ENCODE data around the gene SIGLEC10. TPM values are rescaled to one million over a fixed set of nuclear protein-coding genes. Genes with fewer than 3 reads are reported as not detected.
A peak's percentile ranks its signal among the peaks of the same experiment; 100 is the strongest.
"Not testable (repeated sequence)": the region's sequence is repeated elsewhere in the genome, so short reads cannot be mapped to it uniquely, and the experiment has no call there.

Gene SIGLEC10
- polyA plus RNA-seq, 4 donors: 1.3 to 10.0 (median 2.2) TPM

DNA sequence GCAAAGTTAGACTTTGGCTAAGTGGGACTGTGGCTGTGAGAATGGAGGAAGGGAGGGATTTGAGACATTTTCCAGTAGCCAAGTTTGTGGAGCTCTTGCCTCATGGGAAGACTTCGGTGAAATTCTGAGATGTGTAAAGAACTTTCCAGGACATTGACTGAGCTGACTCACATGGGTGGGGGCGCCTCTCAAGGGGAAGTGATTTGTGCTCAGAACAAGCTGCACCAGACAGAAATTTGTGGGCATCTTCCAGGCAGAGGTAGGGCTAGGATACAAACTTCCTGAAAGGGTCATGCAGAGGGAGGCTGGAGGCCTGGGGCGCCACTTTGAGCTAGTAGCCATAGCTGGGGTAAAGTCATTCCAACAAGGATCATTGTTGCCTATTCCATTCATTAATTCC, 9.8 kb upstream of the SIGLEC10 start:
- H3K9me3 ChIP-seq (ENCODE audit: control insufficient read depth in 2 of 2, insufficient read depth in 1 of 2, low read depth in 1 of 2, low read length in 1 of 2): no peaks in the 10 kb centered on the region
- H3K4me3 ChIP-seq (ENCODE audit: low read depth in 1 of 3, low read length in 3 of 3): no peak overlapping the region
- no peak overlapping the region for H3K27ac ChIP-seq (ENCODE audit: low read depth in 1 of 3, low read length in 2 of 3)
- H3K36me3 ChIP-seq (ENCODE audit: control insufficient read depth in 3 of 3, insufficient read depth in 2 of 3, low read depth in 1 of 3, low read length in 3 of 3): no peaks in the 10 kb centered on the region
- WGBS, 3 donors: 63 to 68% (median 66%) methylated on average over 3 of the region's 3 CpGs
- no peaks in the 10 kb centered on the region for H3K27me3 ChIP-seq (ENCODE audit: control insufficient read depth in 3 of 3, insufficient read depth in 3 of 3, low read length in 3 of 3)
- DNase-seq (no peak), FAIRE-seq (no peak)
- no peaks in the 10 kb centered on the region for H3K4me1 ChIP-seq (ENCODE audit: control insufficient read depth in 3 of 3, insufficient read depth in 2 of 3, low read depth in 1 of 3, low read length in 2 of 3)

GRCh38 chr19:51422053-51422448, 4.6 kb upstream of the SIGLEC10 start:
- Histone ChIP-seq H3K27ac (ENCODE audit: low read depth in 1 of 3, low read length in 2 of 3) (no peak overlapping the region), H3K27me3 (ENCODE audit: control insufficient read depth in 3 of 3, insufficient read depth in 3 of 3, low read length in 3 of 3) (peaks cover 0 to 2% (median 1%) of the 10 kb centered on the region in 3 donors), H3K4me1 (ENCODE audit: control insufficient read depth in 3 of 3, insufficient read depth in 2 of 3, low read depth in 1 of 3, low read length in 2 of 3) (no peaks in the 10 kb centered on the region), H3K9me3 (ENCODE audit: control insufficient read depth in 2 of 2, insufficient read depth in 1 of 2, low read depth in 1 of 2, low read length in 1 of 2) (no peaks in the 10 kb centered on the region), H3K36me3 (ENCODE audit: control insufficient read depth in 3 of 3, insufficient read depth in 2 of 3, low read depth in 1 of 3, low read length in 3 of 3) (no peaks in the 10 kb centered on the region), H3K4me3 (ENCODE audit: low read depth in 1 of 3, low read length in 3 of 3) (no peak overlapping the region)
- no peak for FAIRE-seq
- 8 to 12% (median 9%) methylated on average over 19 of the region's 19 CpGs for WGBS, 3 donors
- peak; percentile 78 to 88 for DNase-seq

DNA sequence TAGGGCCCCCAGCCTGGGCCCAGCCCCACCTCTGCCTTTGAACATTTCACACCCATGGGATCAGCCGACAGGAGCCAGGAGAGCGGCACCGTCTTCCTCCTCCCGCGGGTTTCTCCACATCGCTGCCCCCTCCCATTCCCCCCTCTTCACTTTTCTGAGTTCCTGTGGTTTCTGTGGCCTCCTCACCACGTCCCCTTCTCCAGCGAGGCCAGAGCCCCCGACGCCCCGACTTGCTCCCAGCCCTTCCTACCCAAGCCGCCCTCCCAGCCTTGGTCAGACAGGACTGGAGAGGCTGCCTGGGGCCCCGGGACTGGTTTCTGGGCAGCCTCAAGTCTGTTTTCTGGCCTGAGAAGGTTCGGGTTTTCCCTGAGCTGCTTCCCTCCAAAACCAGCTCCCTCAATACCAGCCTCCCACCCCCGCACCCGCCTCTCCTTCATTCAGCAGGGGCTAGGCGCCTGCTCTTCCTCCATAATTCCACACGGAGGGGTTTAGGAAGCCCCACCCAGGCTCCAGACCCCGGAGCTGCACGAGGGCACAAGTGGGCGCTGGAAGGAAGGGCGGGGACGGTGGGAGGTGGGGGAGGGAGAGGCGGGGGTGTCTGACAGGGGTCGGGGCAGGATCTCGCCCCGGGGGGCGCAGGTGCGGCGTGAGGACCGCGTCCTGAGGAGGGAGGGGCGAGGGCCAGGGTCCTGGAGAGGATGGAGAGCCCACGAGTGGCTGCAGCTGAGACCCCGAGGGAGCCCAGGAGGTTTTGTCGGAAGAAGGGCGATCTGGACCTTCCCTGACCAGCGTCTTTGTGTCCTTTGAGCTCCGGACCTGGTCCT, 4.0 kb upstream of the SIGLEC10 start:
- FAIRE-seq: no peak
- no peak for DNase-seq
- Histone ChIP-seq H3K27me3 (ENCODE audit: control insufficient read depth in 3 of 3, insufficient read depth in 3 of 3, low read length in 3 of 3) (peaks cover 0 to 2% (median 1%) of the 10 kb centered on the region in 3 donors), H3K27ac (ENCODE audit: low read depth in 1 of 3, low read length in 2 of 3) (no peak overlapping the region), H3K4me3 (ENCODE audit: low read depth in 1 of 3, low read length in 3 of 3) (no peak overlapping the region), H3K4me1 (ENCODE audit: control insufficient read depth in 3 of 3, insufficient read depth in 2 of 3, low read depth in 1 of 3, low read length in 2 of 3) (no peaks in the 10 kb centered on the region), H3K36me3 (ENCODE audit: control insufficient read depth in 3 of 3, insufficient read depth in 2 of 3, low read depth in 1 of 3, low read length in 3 of 3) (no peaks in the 10 kb centered on the region), H3K9me3 (ENCODE audit: control insufficient read depth in 2 of 2, insufficient read depth in 1 of 2, low read depth in 1 of 2, low read length in 1 of 2) (no peaks in the 10 kb centered on the region)
- 9 to 21% (median 17%) methylated on average over 33 to 39 of the region's 39 CpGs for WGBS, 3 donors

- DNase-seq; H3K27me3 ChIP-seq (ENCODE audit: control insufficient read depth in 3 of 3, insufficient read depth in 3 of 3, low read length in 3 of 3); H3K4me1 ChIP-seq (ENCODE audit: control insufficient read depth in 3 of 3, insufficient read depth in 2 of 3, low read depth in 1 of 3, low read length in 2 of 3); FAIRE-seq; H3K9me3 ChIP-seq (ENCODE audit: control insufficient read depth in 2 of 2, insufficient read depth in 1 of 2, low read depth in 1 of 2, low read length in 1 of 2); H3K36me3 ChIP-seq (ENCODE audit: control insufficient read depth in 3 of 3, insufficient read depth in 2 of 3, low read depth in 1 of 3, low read length in 3 of 3); H3K4me3 ChIP-seq (ENCODE audit: low read depth in 1 of 3, low read length in 3 of 3); H3K27ac ChIP-seq (ENCODE audit: low read depth in 1 of 3, low read length in 2 of 3): not testable (repeated sequence)
- WGBS, 3 donors: 83 to 87% (median 86%) methylated on average over 11 of the region's 11 CpGs
These were observed 3.1 kb upstream of the SIGLEC10 start for GRCh38 chr19:51420511-51420910.

GRCh38 chr19:51418707-51419106, 1.3 kb upstream of the SIGLEC10 start:
- no peak for DNase-seq
- no peaks in the 10 kb centered on the region for H3K9me3 ChIP-seq (ENCODE audit: control insufficient read depth in 2 of 2, insufficient read depth in 1 of 2, low read depth in 1 of 2, low read length in 1 of 2)
- H3K4me1 ChIP-seq (ENCODE audit: control insufficient read depth in 3 of 3, insufficient read depth in 2 of 3, low read depth in 1 of 3, low read length in 2 of 3): no peaks in the 10 kb centered on the region
- no peak for FAIRE-seq
- H3K4me3 ChIP-seq (ENCODE audit: low read depth in 1 of 3, low read length in 3 of 3): no peak overlapping the region
- H3K27ac ChIP-seq (ENCODE audit: low read depth in 1 of 3, low read length in 2 of 3): no peak overlapping the region
- WGBS, 3 donors: 81 to 94% (median 85%) methylated on average over 2 of the region's 2 CpGs
- peaks cover 0 to 2% (median 1%) of the 10 kb centered on the region in 3 donors for H3K27me3 ChIP-seq (ENCODE audit: control insufficient read depth in 3 of 3, insufficient read depth in 3 of 3, low read length in 3 of 3)
- no peaks in the 10 kb centered on the region for H3K36me3 ChIP-seq (ENCODE audit: control insufficient read depth in 3 of 3, insufficient read depth in 2 of 3, low read depth in 1 of 3, low read length in 3 of 3)

GRCh38 chr19:51417810-51418157, 342 bp upstream of the SIGLEC10 start:
- Histone ChIP-seq H3K4me1 (ENCODE audit: control insufficient read depth in 3 of 3, insufficient read depth in 2 of 3, low read depth in 1 of 3, low read length in 2 of 3) (no peaks in the 10 kb centered on the region), H3K27me3 (ENCODE audit: control insufficient read depth in 3 of 3, insufficient read depth in 3 of 3, low read length in 3 of 3) (peaks cover 0 to 2% (median 1%) of the 10 kb centered on the region in 3 donors), H3K27ac (ENCODE audit: low read depth in 1 of 3, low read length in 2 of 3) (peak overlapping the region in 1 of 3 donors; percentile 62), H3K4me3 (ENCODE audit: low read depth in 1 of 3, low read length in 3 of 3) (no peak overlapping the region), H3K9me3 (ENCODE audit: control insufficient read depth in 2 of 2, insufficient read depth in 1 of 2, low read depth in 1 of 2, low read length in 1 of 2) (no peaks in the 10 kb centered on the region), H3K36me3 (ENCODE audit: control insufficient read depth in 3 of 3, insufficient read depth in 2 of 3, low read depth in 1 of 3, low read length in 3 of 3) (no peaks in the 10 kb centered on the region)
- DNase-seq: no peak
- WGBS, 3 donors: 44 to 66% (median 56%) methylated on average over 3 of the region's 3 CpGs
- no peak for FAIRE-seq

GRCh38 chr19:51416422-51416821, 1.0 kb downstream of the SIGLEC10 start:
- H3K4me1 ChIP-seq (ENCODE audit: control insufficient read depth in 3 of 3, insufficient read depth in 2 of 3, low read depth in 1 of 3, low read length in 2 of 3); H3K9me3 ChIP-seq (ENCODE audit: control insufficient read depth in 2 of 2, insufficient read depth in 1 of 2, low read depth in 1 of 2, low read length in 1 of 2); H3K27ac ChIP-seq (ENCODE audit: low read depth in 1 of 3, low read length in 2 of 3); H3K27me3 ChIP-seq (ENCODE audit: control insufficient read depth in 3 of 3, insufficient read depth in 3 of 3, low read length in 3 of 3); DNase-seq; H3K36me3 ChIP-seq (ENCODE audit: control insufficient read depth in 3 of 3, insufficient read depth in 2 of 3, low read depth in 1 of 3, low read length in 3 of 3); FAIRE-seq; H3K4me3 ChIP-seq (ENCODE audit: low read depth in 1 of 3, low read length in 3 of 3): not testable (repeated sequence)
- WGBS, 3 donors: 58 to 71% (median 65%) methylated on average over 12 to 15 of the region's 15 CpGs

GRCh38 chr19:51415187-51415586, 2.3 kb downstream of the SIGLEC10 start:
- no peak overlapping the region for H3K27ac ChIP-seq (ENCODE audit: low read depth in 1 of 3, low read length in 2 of 3)
- DNase-seq: no peak
- H3K4me3 ChIP-seq (ENCODE audit: low read depth in 1 of 3, low read length in 3 of 3): no peak overlapping the region
- no peak for FAIRE-seq
- peaks cover 0 to 1% (median 0%) of the 10 kb centered on the region in 3 donors for H3K27me3 ChIP-seq (ENCODE audit: control insufficient read depth in 3 of 3, insufficient read depth in 3 of 3, low read length in 3 of 3)
- H3K9me3 ChIP-seq (ENCODE audit: control insufficient read depth in 2 of 2, insufficient read depth in 1 of 2, low read depth in 1 of 2, low read length in 1 of 2): no peaks in the 10 kb centered on the region
- WGBS, 3 donors: 79 to 86% (median 84%) methylated on average over 11 to 12 of the region's 12 CpGs
- H3K36me3 ChIP-seq (ENCODE audit: control insufficient read depth in 3 of 3, insufficient read depth in 2 of 3, low read depth in 1 of 3, low read length in 3 of 3): peaks cover 0 to 2% (median 0%) of the 10 kb centered on the region in 3 donors
- no peaks in the 10 kb centered on the region for H3K4me1 ChIP-seq (ENCODE audit: control insufficient read depth in 3 of 3, insufficient read depth in 2 of 3, low read depth in 1 of 3, low read length in 2 of 3)

Data from small intestine (tissue), 7 donors.